HepG2 (cell line): ENCODE data around the gene CA10. TPM values are rescaled to one million over a fixed set of nuclear protein-coding genes. Genes with fewer than 3 reads are reported as not detected.

ENCODE experiments used
- ATAC-seq: fragments of 200-7000 bp; cut with Tn5 transposase; 3 replicates; pipeline ENCODE4 v1.9.1; 2020; ENCODE audit warnings: mild to moderate bottlenecking, moderate library complexity
- BruUV-seq: library from RNA; stranded (reverse); fragments of 400-500 nt; replicated peaks from 2 replicates; lab custom pipeline; 2021; lab: Mats Ljungman, UMichigan
- CTCF ChIA-PET: fragments of 300-600 bp; formaldehyde crosslinking; extraction: SDS; loops from one replicate; lab custom pipeline; 2021; ENCODE audit warnings: low total read pairs, inconsistent platforms, low intra/inter-chr PET ratio; lab: Yijun Ruan, JAX
- POLR2A ChIA-PET: fragments of 350-600 bp; sonication (Branson Sonifier 250); formaldehyde crosslinking; loops from one replicate; lab custom pipeline; 2020; ENCODE audit warnings: antibody characterized with exemption, inconsistent platforms; lab: Yijun Ruan, JAX
- DNase-seq: peaks from one replicate; pipeline ENCODE4 v3.0.0-alpha.2; 2015; ENCODE audit warnings: low spot score
- FAIRE-seq: peaks from 3 replicates; lab custom pipeline; 2011; peaks lifted over from hg19 to GRCh38; lab: Jason Lieb, UNC
- H2AFZ ChIP-seq: one replicate; pipeline ENCODE4 v1.6.1; 2011; ENCODE audit warnings: low read length, inconsistent platforms
- H3K27ac ChIP-seq: fragments of 300-600 bp; 3 replicates; pipeline ENCODE4 v1.8.0; 2011; ENCODE audit warnings: mixed run types, mild to moderate bottlenecking, mixed read lengths, low read length, inconsistent platforms; ENCODE audit not compliant: insufficient read depth; ENCODE audit errors: extremely low read length
- H3K27me3 ChIP-seq, 2 experiments: fragments of 200-600 bp in 1 of 2; 2 replicates in 1 of 2; 3 replicates in 1 of 2; pipeline versions ENCODE4 v1.6.0 to v1.8.0; 2011; ENCODE audit warnings: low read length in 2 of 2, mild to moderate bottlenecking in 2 of 2, moderate library complexity in 2 of 2, inconsistent platforms in 1 of 2; ENCODE audit not compliant: insufficient read depth in 2 of 2, control insufficient read depth in 1 of 2
- H3K36me3 ChIP-seq, 2 experiments: fragments of 200-600 bp in 1 of 2; replicated peaks in 1 of 2; 2 replicates in 1 of 2; 3 replicates in 1 of 2; pipeline versions ENCODE4 v1.5.1 to v1.8.0; 2011; ENCODE audit warnings: low read length in 2 of 2, inconsistent platforms in 1 of 2; ENCODE audit not compliant: insufficient read depth in 2 of 2, control insufficient read depth in 1 of 2
- H3K4me1 ChIP-seq: 2 replicates; pipeline ENCODE4 v1.5.1; 2012; ENCODE audit warnings: low read length, inconsistent platforms; ENCODE audit not compliant: insufficient read depth
- H3K4me2 ChIP-seq: 2 replicates; pipeline ENCODE4 v1.6.0; 2011; ENCODE audit warnings: low read depth, low read length, inconsistent platforms
- H3K4me3 ChIP-seq, 3 experiments: fragments of 200-600 bp in 1 of 3; sonication (generic), shearing (Covaris generic) in 1 of 3; replicated peaks in 1 of 3; 2 replicates each; pipeline ENCODE4 v1.5.1; 2011 to 2016; ENCODE audit warnings: low read length in 3 of 3, inconsistent platforms in 2 of 3, low read depth in 2 of 3, mild to moderate bottlenecking in 2 of 3, control low read depth in 1 of 3, mixed read lengths in 1 of 3; ENCODE audit not compliant: insufficient read depth in 1 of 3
- H3K79me2 ChIP-seq: one replicate; pipeline ENCODE4 v1.6.1; 2011; ENCODE audit warnings: low read length, inconsistent platforms; ENCODE audit not compliant: insufficient read depth
- H3K9ac ChIP-seq: 2 replicates; pipeline ENCODE4 v1.6.0; 2011; ENCODE audit warnings: mild to moderate bottlenecking, low read depth, low read length, inconsistent platforms; ENCODE audit not compliant: insufficient read depth
- H3K9me3 ChIP-seq: 2 replicates; pipeline ENCODE4 v1.5.1; 2012; ENCODE audit warnings: mild to moderate bottlenecking, low read length
- H4K20me1 ChIP-seq: 2 replicates; pipeline ENCODE4 v1.6.0; 2011; ENCODE audit warnings: inconsistent platforms, mild to moderate bottlenecking, low read length, moderate library complexity; ENCODE audit not compliant: insufficient read depth
- CBX5 ChIP-seq: sonication (generic); formaldehyde crosslinking; IDR thresholded peaks from 2 replicates; pipeline ENCODE4 v1.4.0; 2020; ENCODE audit warnings: missing genetic modification reagents, borderline replicate concordance
- CENPX ChIP-seq: sonication (generic); formaldehyde crosslinking; IDR thresholded peaks from 2 replicates; pipeline ENCODE4 v1.9.0; 2021; ENCODE audit warnings: mild to moderate bottlenecking, missing genetic modification reagents, moderate library complexity
- GMEB1 ChIP-seq: sonication (generic); formaldehyde crosslinking; IDR thresholded peaks from 2 replicates; pipeline ENCODE4 v1.5.1; 2020; ENCODE audit warnings: missing genetic modification reagents, mild to moderate bottlenecking, borderline replicate concordance
- HINFP ChIP-seq: sonication (generic); formaldehyde crosslinking; IDR thresholded peaks from 2 replicates; pipeline ENCODE4 v1.4.0; 2020; ENCODE audit warnings: low read depth, mild to moderate bottlenecking, missing genetic modification reagents
- IRF2 ChIP-seq: IDR thresholded peaks from 2 replicates; pipeline ENCODE4 v1.6.1; 2018; ENCODE audit warnings: missing genetic modification reagents, missing compliant biosample characterization
- KDM6A ChIP-seq: IDR thresholded peaks from 2 replicates; pipeline ENCODE4 v1.6.1; 2016; ENCODE audit warnings: low read depth
- MAZ ChIP-seq, 2 experiments: sonication (generic) in 1 of 2; formaldehyde crosslinking in 1 of 2; IDR thresholded peaks; 2 replicates each; pipeline versions ENCODE4 v1.5.0 to v1.6.1; 2012 to 2020; ENCODE audit warnings: low read depth in 2 of 2, mild to moderate bottlenecking in 2 of 2, borderline replicate concordance in 1 of 2, improper control_type of control experiment in 1 of 2, low read length in 1 of 2, missing genetic modification reagents in 1 of 2, moderate library complexity in 1 of 2
- SNAI1 ChIP-seq: sonication (generic); formaldehyde crosslinking; IDR thresholded peaks from 2 replicates; pipeline ENCODE4 v1.5.0; 2020; ENCODE audit warnings: mild to moderate bottlenecking, missing genetic modification reagents, borderline replicate concordance
- SP4 ChIP-seq: sonication (generic); formaldehyde crosslinking; IDR thresholded peaks from 2 replicates; pipeline ENCODE4 v1.8.1; 2023; ENCODE audit warnings: mild to moderate bottlenecking, missing genetic modification reagents
- THAP7 ChIP-seq: sonication (generic); formaldehyde crosslinking; IDR thresholded peaks from 2 replicates; pipeline ENCODE4 v1.8.1; 2023; ENCODE audit warnings: mild to moderate bottlenecking, missing genetic modification reagents
- ZBTB38 ChIP-seq: sonication (generic); formaldehyde crosslinking; IDR thresholded peaks from 2 replicates; pipeline ENCODE4 v1.5.1; 2020; ENCODE audit warnings: mild to moderate bottlenecking, missing genetic modification reagents
- ZNF124 ChIP-seq: sonication (generic); formaldehyde crosslinking; IDR thresholded peaks from 2 replicates; pipeline ENCODE4 v1.4.0; 2020; ENCODE audit warnings: missing genetic modification reagents
- ZNF383 ChIP-seq: sonication (generic); formaldehyde crosslinking; IDR thresholded peaks from 2 replicates; pipeline ENCODE4 v1.4.0; 2020; ENCODE audit warnings: missing genetic modification reagents, mild to moderate bottlenecking, borderline replicate concordance
- ZNF598 ChIP-seq: sonication (generic); formaldehyde crosslinking; IDR thresholded peaks from 2 replicates; pipeline ENCODE4 v1.5.1; 2020; ENCODE audit warnings: mild to moderate bottlenecking, missing genetic modification reagents, borderline replicate concordance
- WGBS: methylation state at CpG from one replicate; pipeline ENCODE4 v1.1.6; 2017; ENCODE audit warnings: low lambda C conversion rate; 5-methylcytosine and 5-hydroxymethylcytosine counted together
- in situ Hi-C: cut with HindIII; loops from 2 replicates; pipeline ENCODE4 v1.10.0; 2017; ENCODE audit warnings: low pct_unique_long_range_greater_than_20kb; ENCODE audit not compliant: extremely low pct_ligation_motif_present
- intact Hi-C: fragments of 100-400 bp; cut with micrococcal nuclease; formaldehyde crosslinking; loops from one replicate; pipeline ENCODE4 v1.10.0; 2022; ENCODE audit not compliant: unreplicated experiment
- polyA plus RNA-seq, 8 experiments: library from polyadenylated mRNA; depleted of rRNA in 3 of 8; stranded (reverse) in 7 of 8; unstranded in 1 of 8; fragments of >200 nt; fragmentation: Illumina TruSeq in 4 of 8; extraction: Trizol in 4 of 8; gene quantifications; 2 replicates each; pipeline versions ENCODE4 v1.2.1 to v1.2.3, GENCODE V29; 2011 to 2016; ENCODE audit warnings: low read depth in 4 of 8, missing spikeins in 1 of 8, mixed read lengths in 1 of 8; ENCODE audit not compliant: insufficient read depth in 1 of 8
- total RNA-seq, 5 experiments: library from RNA; depleted of rRNA; stranded (reverse); fragments of >200 nt; fragmentation: Illumina TruSeq; extraction: Trizol; gene quantifications; 2 replicates each; pipeline ENCODE4 v1.2.3, GENCODE V29; 2016; ENCODE audit warnings: low read depth in 1 of 5

The CA10 gene
- total and polyA plus RNA-seq, 2 of the 13 experiments (the other 11 are each of a cell fraction or from before 2014, with no cell fraction given) = not detected

GRCh38 chr17:52049051-52049450 lies 109.5 kb downstream of the CA10 start:
- no peak overlapping the region for H3K4me3 ChIP-seq
- H2AFZ ChIP-seq = no peak overlapping the region
- POLR2A ChIA-PET = no interaction called here
- TF ChIP-seq SNAI1 (CRISPR knock-in tag) (no peak), HINFP (CRISPR knock-in tag) (no peak), ZNF383 (CRISPR knock-in tag) (no peak), CBX5 (no peak), GMEB1 (no peak), KDM6A (CRISPR knock-in tag) (no peak), IRF2 (no peak), ZNF598 (no peak), ZNF124 (CRISPR knock-in tag) (no peak), CENPX (no peak), SP4 (CRISPR knock-in tag) (no peak), ZBTB38 (CRISPR knock-in tag) (no peak), MAZ (IDR thresholded peaks at IDR 0.05; ENCODE audit: borderline replicate concordance, low read depth, low read length) (no peak), MAZ (CRISPR knock-in tag; IDR thresholded peaks at IDR 0.05; ENCODE audit: low read depth) (no peak), THAP7 (CRISPR knock-in tag) (no peak)
- TF ChIP-seq, all 625 proteins: peak for 0
- no peak overlapping the region for H3K4me2 ChIP-seq
- no peak for FAIRE-seq
- no peaks in the 10 kb centered on the region for H3K4me1 ChIP-seq
- ATAC-seq = no peak
- H3K9ac ChIP-seq = no peak overlapping the region
- H4K20me1 ChIP-seq = no peaks in the 10 kb centered on the region
- no peaks in the 10 kb centered on the region for H3K36me3 ChIP-seq
- WGBS = 0% methylated on average over 3 of the region's 3 CpGs
- H3K9me3 ChIP-seq = 0 out of 2 replicates have a peak, but pooled peaks cover 7% of the 10 kb centered on the region
- no TSS peak for BruUV-seq
- CTCF ChIA-PET = no interaction called here
- no peaks in the 10 kb centered on the region for H3K79me2 ChIP-seq
- in situ Hi-C loops (no loop called here), intact Hi-C loops (no loop called here)
- H3K27ac ChIP-seq = no peak overlapping the region
- DNase-seq = no peak
- H3K27me3 ChIP-seq = no peaks in the 10 kb centered on the region
